HTR-8/SVneo (cell line): Measurements from ENCODE around the gene DYNLL1.

Experiments used
- DNase-seq: peaks from one replicate; pipeline ENCODE4 v3.0.0; 2011; ENCODE audit warnings: low spot score, mixed read lengths; ENCODE audit not compliant: insufficient read length
- FAIRE-seq: peaks from 2 replicates; lab custom pipeline; 2011; peaks lifted over from hg19 to GRCh38; lab: Jason Lieb, UNC

The DYNLL1 gene

DNA sequence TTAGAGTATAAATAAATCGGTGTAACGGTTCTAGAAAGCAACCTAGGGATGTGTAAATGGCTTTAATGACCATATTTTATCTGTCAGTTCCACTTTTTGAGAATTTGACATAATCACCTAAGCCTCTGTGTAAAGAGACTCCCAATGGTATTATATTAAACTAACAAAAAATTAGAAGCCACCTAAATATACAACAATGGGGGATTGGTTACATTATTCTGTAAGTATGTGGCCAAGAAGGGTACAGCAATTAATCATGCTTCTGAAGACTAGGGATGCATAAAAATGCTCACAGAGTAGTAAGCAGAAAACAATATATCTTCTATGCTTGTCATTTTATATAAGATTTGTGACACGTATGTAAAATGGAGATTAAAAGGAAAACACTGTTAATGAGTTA is 48.8 kb downstream of the DYNLL1 start:
- DNase-seq (no peak), FAIRE-seq (no peak)

DNA sequence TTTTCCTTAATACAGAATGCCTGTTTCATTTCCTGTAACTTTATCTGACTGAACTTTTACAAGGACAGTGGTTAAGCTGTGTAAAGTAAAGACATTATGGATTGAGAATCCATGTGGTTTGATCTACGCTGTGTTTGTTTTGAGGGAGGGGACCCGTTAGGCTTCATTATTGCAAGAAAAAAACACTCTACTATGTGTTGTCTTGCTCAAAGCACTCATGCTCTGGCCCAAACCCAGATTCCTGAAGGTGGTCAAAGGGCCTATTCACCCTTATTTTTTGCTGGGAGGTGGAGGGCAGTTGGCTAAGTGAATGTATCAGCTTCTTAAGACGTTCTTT is 50.1 kb downstream of the DYNLL1 start:
- no peak for DNase-seq
- FAIRE-seq, result no peak
